ENCODE data around the gene TRIP6.
A peak's percentile ranks its signal among the peaks of the same experiment; 100 is the strongest.
"Not testable (repeated sequence)": the region's sequence is repeated elsewhere in the genome, so short reads cannot be mapped to it uniquely, and the experiment has no call there.

Gene TRIP6

GRCh38 chr7:100837099-100837836 is 29.9 kb upstream of the TRIP6 start:
- DNase-seq (ENCODE audit: extremely low read depth in 1 of 2, low read depth in 1 of 2) = peak; percentile 57 to 76

GRCh38 chr7:100839361-100839760 is 27.8 kb upstream of the TRIP6 start:
- DNase-seq (ENCODE audit: extremely low read depth in 1 of 2, low read depth in 1 of 2) = no peak

GRCh38 chr7:100840470-100841100 is 26.6 kb upstream of the TRIP6 start:
- no peak for DNase-seq (ENCODE audit: extremely low read depth in 1 of 2, low read depth in 1 of 2)

GRCh38 chr7:100847360-100847759 is 19.8 kb upstream of the TRIP6 start:
- DNase-seq (ENCODE audit: extremely low read depth in 1 of 2, low read depth in 1 of 2) = no peak

- DNase-seq (ENCODE audit: extremely low read depth in 1 of 2, low read depth in 1 of 2) = peak; percentile 81 to 82
Measured at GRCh38 chr7:100852048-100852872, 14.9 kb upstream of the TRIP6 start, which contains the start of gene SLC12A9. TSS of gene SLC12A9 (plus strand) at chr7:100852713. CDS start at chr7:100854198, 1,485 bp downstream.

GRCh38 chr7:100854146-100854895 is 12.9 kb upstream of the TRIP6 start:
- DNase-seq (ENCODE audit: extremely low read depth in 1 of 2, low read depth in 1 of 2) = no peak

- DNase-seq (ENCODE audit: extremely low read depth in 1 of 2, low read depth in 1 of 2) = not testable (repeated sequence)
Measured at GRCh38 chr7:100854899-100855298, 12.3 kb upstream of the TRIP6 start.

- DNase-seq (ENCODE audit: extremely low read depth in 1 of 2, low read depth in 1 of 2) = no peak
Measured at GRCh38 chr7:100855515-100855914, 11.7 kb upstream of the TRIP6 start.

GRCh38 chr7:100856871-100857282 is 10.3 kb upstream of the TRIP6 start:
- DNase-seq (ENCODE audit: extremely low read depth in 1 of 2, low read depth in 1 of 2) = no peak

GRCh38 chr7:100859856-100860255 is 7.3 kb upstream of the TRIP6 start:
- DNase-seq (ENCODE audit: extremely low read depth in 1 of 2, low read depth in 1 of 2) = no peak

- DNase-seq (ENCODE audit: extremely low read depth in 1 of 2, low read depth in 1 of 2) = no peak
Measured at GRCh38 chr7:100860702-100861615, 6.2 kb upstream of the TRIP6 start.

- no peak for DNase-seq (ENCODE audit: extremely low read depth in 1 of 2, low read depth in 1 of 2)
Measured at GRCh38 chr7:100861616-100861985, 5.6 kb upstream of the TRIP6 start.

- no peak for DNase-seq (ENCODE audit: extremely low read depth in 1 of 2, low read depth in 1 of 2)
Measured at GRCh38 chr7:100863406-100863950, 3.7 kb upstream of the TRIP6 start.

- DNase-seq (ENCODE audit: extremely low read depth in 1 of 2, low read depth in 1 of 2) = no peak
Measured at GRCh38 chr7:100864263-100864845, 2.8 kb upstream of the TRIP6 start.

GRCh38 chr7:100865372-100865911 is 1.7 kb upstream of the TRIP6 start:
- no peak for DNase-seq (ENCODE audit: extremely low read depth in 1 of 2, low read depth in 1 of 2)

GRCh38 chr7:100865938-100866728 is 1.1 kb upstream of the TRIP6 start:
- DNase-seq (ENCODE audit: extremely low read depth in 1 of 2, low read depth in 1 of 2) = no peak

- DNase-seq (ENCODE audit: extremely low read depth in 1 of 2, low read depth in 1 of 2) = no peak
Measured at GRCh38 chr7:100866729-100867039, 503 bp upstream of the TRIP6 start.

- DNase-seq (ENCODE audit: extremely low read depth in 1 of 2, low read depth in 1 of 2) = no peak
Measured at GRCh38 chr7:100867776-100868485, 744 bp downstream of the TRIP6 start.
